Inferior parietal cortex (tissue), 1 donor: ENCODE results near the gene SHB.
"Not testable (repeated sequence)": the region's sequence is repeated elsewhere in the genome, so short reads cannot be mapped to it uniquely, and the experiment has no call there.

Experiments used
- DNase-seq: peaks from one replicate; pipeline ENCODE4 v3.0.0-alpha.2; 2016; ENCODE audit errors: extremely low spot score

The SHB gene

GRCh38 chr9:37902796-37903646 lies 166.0 kb downstream of the SHB start:
- no peak for DNase-seq

- no peak for DNase-seq
These were observed 166.9 kb downstream of the SHB start for GRCh38 chr9:37902131-37902530.

GRCh38 chr9:37899041-37899440 lies 170.0 kb downstream of the SHB start:
- DNase-seq = no peak

- no peak for DNase-seq
These were observed 171.4 kb downstream of the SHB start for GRCh38 chr9:37897665-37898064.

- no peak for DNase-seq
These were observed 177.0 kb downstream of the SHB start for GRCh38 chr9:37892063-37892462.

GRCh38 chr9:37891042-37891441 lies 178.0 kb downstream of the SHB start:
- DNase-seq = not testable (repeated sequence)

GRCh38 chr9:37889536-37889935 lies 179.5 kb downstream of the SHB start:
- no peak for DNase-seq

GRCh38 chr9:37887977-37888583 lies 180.9 kb downstream of the SHB start:
- DNase-seq = not testable (repeated sequence)

GRCh38 chr9:37880916-37881479 lies 188.0 kb downstream of the SHB start:
- no peak for DNase-seq

GRCh38 chr9:37876376-37876775 lies 192.7 kb downstream of the SHB start:
- DNase-seq = no peak

- DNase-seq = no peak
These were observed 195.1 kb downstream of the SHB start for GRCh38 chr9:37873955-37874354.

- DNase-seq = no peak
These were observed 198.2 kb downstream of the SHB start for GRCh38 chr9:37870799-37871176.

- DNase-seq = no peak
These were observed 198.8 kb downstream of the SHB start for GRCh38 chr9:37870081-37870798.
